Measurements from ENCODE around the gene PCCA.
"Not testable (repeated sequence)": the region's sequence is repeated elsewhere in the genome, so short reads cannot be mapped to it uniquely, and the experiment has no call there.

The PCCA gene

DNA sequence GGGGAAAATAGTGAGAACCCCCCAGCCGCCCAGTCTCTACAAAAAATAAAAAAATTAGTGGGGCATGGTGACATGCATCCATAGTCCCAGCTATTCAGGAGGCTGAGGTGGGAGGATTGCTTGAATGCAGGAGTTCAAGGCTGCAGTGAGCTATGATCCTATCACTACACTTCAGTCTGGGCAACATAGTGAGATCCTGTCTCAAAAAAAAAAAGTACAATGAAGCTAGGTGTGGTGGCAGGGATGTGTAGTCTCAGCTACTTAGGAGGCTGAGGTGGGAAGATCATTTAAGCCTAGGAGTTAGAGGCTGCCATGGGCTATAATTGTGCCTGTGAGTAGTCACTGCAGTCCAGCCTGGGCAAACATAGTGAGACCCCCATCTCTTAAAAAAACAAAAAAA lies 8.9 kb downstream of the PCCA start:
- no peak for DNase-seq

DNA sequence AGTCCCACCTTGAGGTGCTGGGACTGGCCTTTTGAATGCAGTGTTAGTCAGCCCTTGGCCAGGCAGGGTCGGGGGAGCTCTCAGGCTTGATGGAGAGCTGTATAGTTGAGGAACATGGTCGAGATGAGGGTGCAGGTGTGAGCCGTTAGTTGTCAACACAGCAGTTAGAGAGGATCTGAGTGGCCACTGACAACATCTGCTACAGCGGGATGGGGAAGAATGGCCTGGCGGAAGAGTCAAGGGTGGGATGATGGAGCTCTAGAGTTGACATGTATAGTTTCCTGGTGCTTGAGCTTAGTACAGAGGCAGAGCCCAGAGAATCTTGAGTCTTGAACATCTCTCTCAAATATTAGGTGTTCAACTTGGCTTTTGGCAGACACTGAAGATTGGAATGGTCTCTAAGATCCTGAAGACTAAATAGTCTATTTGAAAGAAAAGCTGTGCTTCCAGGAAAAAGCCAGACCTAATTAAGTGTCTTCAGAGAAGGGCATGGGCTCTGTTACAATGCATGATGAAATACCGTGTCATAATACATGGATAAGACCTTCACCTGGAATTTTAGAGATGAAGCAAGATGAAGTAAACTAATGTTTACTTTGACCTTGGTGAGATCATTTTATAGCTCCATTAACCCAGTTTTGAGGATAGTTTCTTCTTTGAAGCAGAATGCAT lies 9.7 kb downstream of the PCCA start:
- DNase-seq, result no peak

DNA sequence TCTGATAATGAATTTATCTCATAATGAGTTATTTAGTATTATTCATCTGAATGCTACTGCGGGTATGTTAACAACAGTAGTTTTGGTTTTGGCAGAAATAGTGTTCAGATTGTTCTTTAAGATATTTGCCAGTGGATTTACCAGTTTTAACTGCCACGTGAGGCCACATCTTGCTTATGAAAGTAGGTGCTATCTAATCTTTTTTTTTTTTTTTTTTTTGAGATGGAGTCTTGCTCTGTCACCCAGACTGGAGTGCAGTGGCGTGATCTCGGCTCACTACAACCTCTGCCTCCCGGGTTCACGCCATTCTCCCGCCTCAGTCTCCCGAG lies 10.2 kb downstream of the PCCA start:
- not testable (repeated sequence) for DNase-seq

DNA sequence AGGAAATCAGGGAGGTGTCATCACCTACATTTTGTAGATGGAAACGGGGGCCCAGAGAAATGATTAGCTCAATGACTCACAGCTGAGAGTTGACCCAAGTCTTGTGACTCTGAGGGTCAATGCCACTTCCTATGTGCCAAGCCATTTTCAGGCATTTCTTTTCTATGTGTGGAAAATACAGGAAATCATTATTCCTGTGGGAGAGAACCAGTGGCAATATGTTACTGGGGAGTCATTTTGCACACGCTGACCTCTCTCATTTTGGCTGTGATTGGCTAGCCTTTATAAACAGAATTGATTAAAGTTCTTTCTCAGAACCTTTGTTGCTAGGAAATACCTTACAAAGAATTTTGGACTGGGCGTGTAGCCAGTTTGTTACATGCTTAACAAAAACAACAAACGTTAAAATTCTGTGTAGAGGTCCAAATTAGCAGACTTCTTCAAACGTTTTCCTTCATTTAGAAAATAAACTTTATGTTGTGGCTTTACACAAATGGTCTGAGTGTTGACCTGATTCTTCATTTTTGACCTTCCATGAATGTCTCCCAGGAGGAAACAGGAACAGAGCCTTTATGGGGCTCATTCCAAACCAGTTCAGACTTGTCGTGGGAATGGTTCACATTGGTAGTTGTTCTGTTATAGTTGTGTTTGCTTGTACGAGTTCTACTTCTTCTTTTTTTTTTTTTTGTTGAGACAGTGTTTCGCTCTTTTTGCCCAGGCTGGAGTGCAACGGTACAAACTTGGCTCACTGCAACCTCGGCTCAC lies 11.4 kb downstream of the PCCA start:
- no peak for DNase-seq

DNA sequence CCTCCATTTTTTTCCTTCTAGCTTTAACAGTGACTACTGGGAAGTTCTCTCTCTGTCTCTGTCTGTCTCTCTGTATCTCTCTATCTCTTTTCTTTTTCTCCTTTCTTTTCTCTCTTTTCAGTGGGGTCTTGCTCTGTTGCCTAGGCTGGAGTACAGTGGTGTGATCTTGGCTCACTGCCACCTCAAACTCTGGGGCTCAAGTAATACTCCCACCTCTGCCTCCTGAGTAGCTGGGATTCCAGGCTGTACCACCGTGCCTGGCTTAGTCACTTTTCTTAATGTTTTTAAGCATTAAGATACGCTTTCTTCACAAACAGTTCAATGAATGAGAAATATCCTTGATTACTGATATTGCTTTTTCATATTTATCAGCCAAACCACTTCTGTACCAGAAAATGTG lies 13.1 kb downstream of the PCCA start:
- no peak for DNase-seq

DNA sequence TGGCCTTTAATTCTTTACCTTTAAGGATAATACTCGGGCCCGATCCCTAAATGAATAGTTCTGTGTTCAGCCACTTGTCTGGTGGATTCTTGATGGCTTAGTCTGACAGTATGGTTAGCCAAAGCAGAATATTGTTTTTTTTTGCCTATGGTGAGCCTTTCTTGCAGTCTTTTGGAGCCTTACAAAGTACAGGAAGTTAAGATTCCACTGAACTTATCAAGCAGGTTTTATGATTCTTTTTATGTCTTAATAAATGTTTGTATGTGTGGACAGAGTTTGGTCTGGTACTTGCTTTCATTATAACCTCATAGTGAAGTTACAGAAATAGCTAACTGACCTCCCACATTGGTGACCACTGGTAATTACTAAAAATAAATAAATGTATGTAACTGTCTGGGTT lies 17.1 kb downstream of the PCCA start:
- DNase-seq, result no peak

DNA sequence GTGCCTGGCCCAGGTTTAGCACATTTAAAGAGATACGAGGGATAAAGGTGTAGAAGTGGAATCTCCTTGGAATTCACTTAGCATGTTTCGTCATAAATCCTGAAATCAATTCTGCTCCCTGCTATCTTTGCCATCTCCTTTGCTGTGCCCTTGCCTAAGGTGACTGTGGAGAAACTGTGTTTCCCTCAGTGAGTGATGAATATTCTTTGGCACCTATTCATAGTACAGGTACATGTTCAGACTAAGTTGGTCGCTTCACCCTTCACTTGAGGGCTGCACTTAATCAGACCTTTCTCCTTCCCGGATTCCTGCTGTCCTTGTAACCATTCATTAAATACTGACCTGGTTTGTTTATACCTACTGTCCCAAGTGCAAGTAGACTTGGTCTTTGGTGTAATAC lies 17.8 kb downstream of the PCCA start:
- no peak for DNase-seq

DNA sequence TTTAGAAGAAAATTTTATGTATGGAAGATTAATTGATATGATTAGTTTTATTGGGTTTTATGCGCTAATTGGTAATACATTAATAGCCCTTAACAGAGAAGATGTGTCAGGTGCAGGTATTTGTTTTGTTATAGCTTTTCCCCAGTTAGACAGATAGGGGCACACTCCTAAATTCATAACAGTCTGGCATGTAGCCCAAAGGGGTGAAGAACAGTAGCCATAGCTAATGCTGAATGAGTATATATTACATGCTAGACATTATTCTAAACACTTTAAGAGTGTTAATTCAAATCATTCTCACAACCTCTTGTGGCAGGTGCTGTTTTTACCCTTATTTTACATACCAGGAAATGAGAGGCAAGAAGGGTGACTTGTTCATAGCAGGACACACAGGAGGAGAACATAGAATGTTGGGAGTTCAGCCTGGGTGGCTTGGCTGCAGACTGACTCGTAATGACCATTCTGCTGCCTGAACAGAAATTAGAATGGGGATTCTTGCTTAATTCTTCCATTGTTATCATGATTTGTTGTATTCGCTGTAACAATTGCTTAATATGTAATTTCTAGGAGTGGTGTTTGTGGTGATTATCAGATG lies 20.1 kb downstream of the PCCA start:
- DNase-seq, result no peak

DNA sequence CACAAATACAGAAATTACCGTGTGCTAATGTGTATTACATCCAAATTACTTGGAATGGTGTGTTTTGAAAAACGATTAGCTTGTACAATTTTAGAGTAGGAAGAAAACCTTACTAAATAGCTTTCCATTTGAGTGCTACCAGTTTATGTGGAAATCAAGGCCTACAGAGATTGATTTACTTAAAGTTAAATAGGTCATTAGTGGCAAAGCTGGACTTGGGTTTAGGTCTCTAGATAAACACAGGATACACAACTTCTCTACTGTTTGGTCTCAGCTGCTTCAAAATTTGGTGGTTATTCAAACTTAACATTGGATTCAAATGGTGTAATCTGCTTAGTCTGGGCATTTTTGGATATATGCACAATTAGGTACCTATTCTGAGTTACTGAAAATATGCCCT lies 21.4 kb downstream of the PCCA start:
- DNase-seq, result no peak

DNA sequence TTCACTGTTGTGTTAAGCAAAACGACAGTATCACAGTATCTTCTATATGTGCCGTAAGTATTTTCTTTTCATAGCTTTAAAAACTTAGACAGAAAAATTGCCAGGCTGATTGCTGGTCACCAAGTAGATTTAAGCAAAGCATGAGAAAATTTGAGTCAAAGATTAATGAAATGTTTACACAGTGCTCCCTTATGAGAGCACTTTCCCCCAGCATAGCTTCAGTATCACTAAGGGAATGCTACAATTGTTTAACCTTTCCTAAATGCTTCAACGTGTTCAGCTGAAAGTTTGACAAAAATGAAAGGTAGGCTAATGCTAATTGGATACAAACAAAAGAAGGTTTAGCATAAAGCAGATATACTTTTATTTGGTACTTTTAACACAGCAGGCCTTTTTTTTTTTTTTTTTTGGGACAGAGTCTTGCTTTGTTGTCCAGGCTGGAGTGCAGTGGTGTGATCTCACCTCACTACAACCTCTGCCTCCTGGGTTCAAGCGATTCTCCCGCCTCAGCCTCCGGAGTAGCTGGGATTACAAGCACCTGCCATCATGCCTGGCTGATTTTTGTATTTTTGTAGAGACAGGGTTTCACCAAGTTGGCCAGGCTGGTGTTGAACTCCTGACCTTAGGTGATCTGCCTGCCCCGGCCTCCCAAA lies 23.4 kb downstream of the PCCA start:
- no peak for DNase-seq

DNA sequence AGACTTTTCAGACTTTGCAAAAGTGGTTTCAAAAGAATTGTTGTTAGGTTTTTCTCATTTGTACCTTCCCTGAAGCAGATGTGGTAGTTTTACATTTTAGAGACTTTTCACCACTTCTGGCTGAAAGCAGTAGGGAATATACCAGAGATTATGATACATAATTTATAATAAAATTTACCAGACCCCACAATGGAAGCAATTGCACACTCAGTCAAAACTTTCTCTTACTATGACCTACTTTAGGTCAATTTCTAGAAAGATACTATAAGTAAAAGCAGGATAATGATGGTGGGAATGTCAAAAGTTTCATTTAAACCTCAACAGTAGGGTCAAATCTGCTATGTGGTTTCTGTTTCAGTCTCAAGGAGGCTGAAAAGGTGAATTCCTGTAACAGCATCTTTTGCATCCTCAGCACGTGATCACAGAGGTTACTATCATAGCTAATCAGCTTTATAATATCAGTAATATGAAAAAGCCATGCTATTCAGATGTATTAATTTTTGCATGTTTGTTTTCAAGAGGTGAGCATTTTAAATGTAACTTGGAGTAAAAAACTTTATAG lies 26.9 kb downstream of the PCCA start:
- DNase-seq, result no peak

DNA sequence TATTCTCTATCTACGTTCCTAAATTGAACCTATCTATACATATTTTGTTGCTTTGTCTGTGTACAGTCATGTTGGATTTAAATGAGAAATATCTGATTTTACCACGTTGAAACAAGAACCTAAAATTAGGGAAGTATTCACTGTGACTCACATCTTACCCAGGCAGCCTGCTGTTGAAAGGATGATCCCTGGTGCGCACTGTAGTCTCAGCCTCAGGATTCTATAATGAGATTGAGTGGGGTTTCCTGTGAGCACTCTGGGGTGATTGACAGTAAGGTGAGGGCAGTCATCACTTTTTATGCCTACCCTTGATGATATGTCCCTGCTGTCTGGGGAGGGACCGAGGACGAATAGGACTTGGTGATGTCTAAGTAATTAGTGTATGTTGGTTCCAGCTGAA lies 35.4 kb downstream of the PCCA start:
- DNase-seq, result no peak

DNA sequence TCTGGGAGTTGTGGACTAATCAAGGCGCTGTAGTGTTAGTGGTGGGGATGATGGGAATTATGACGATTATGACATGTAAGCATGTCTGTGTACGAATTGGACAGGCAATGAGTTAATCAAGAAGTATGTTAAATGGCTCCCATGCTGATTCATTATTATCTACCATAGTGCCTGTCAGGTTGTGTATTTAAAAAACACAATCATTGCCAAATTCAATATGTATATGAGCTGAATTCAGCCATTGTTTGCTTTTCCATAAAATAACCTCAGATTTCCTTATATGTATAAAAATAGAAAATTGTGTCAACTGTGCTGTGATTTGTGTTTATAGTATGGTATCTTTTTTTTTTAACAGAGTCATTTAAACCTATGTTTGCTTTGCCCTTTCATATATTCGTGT lies 37.1 kb downstream of the PCCA start:
- DNase-seq, result no peak

DNA sequence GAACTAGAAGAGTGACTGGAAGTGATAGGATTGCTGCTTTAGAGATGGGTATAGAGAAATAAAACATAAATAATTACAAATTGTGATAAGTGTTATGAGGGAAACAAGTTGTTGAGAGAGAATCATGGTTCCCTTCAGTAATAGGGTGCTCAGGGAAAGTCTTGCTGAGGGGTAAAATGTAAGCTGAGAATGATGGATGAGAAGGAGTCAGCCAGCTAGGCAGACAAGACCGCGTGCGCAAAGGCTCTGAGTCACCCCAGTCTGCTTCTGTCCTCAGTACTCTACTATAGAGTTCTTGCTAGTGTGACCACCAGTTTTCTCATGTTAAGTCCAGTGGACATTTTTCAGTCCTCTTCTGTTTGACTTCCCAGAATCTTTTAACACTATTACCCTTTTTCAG lies 39.5 kb downstream of the PCCA start:
- DNase-seq, result no peak

DNA sequence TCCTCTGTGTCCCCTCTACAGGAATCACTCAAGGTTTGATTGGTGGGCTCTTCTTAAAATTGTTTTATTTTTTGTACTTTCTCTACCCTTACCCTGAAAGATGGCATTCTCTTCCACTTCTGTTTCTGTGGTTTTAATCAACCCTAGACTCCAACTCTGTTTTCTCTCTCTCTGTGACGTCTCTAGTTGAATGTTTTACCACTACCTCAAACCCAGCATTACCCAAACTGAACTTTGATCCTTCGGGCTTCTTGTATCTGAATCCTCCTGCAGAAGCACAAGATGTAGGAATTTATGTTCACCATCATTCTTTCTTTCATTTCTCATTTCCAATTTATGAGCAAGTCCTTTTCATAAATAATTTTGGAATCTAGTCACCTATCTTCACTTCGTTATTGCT lies 39.9 kb downstream of the PCCA start:
- no peak for DNase-seq

DNA sequence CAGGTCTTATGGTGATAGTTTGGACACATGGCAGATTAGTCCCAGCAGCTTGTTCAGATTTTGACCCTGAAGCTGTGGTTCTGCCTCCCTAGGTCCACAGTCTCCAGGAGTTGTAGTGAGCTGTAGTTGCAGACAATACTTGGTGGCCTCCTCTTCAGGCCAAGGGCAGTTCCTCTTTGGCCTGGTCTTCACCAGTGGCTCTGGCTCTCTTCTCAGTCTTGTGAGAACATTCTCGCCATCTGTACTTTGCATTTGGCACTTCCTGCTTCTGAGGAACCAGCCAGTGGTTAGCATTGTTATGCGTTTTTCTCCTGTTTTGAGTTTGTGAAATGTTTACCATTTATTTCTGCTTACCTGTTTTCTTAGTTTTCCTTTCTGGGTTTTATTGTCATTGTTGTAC lies 40.7 kb downstream of the PCCA start:
- DNase-seq, result no peak

DNA sequence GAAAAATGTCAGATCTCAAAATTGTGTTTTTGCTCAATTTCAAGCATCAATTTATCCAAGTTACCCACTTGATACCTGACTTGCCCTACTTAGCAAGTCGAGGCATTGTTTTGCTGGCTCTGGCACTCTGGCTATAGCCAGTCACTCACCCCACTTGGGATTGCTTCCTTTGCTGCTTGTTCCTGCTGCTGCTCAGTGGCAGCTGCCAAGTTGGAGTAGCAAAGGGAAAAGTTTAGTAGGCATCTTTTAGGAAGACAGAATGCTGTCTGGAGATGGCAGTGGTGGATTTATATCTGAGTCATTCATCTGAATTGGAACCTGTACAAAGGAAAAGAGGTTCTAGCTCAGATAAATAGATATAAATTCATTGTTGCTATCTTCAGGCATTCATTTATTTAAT lies 41.2 kb downstream of the PCCA start:
- DNase-seq, result no peak

DNA sequence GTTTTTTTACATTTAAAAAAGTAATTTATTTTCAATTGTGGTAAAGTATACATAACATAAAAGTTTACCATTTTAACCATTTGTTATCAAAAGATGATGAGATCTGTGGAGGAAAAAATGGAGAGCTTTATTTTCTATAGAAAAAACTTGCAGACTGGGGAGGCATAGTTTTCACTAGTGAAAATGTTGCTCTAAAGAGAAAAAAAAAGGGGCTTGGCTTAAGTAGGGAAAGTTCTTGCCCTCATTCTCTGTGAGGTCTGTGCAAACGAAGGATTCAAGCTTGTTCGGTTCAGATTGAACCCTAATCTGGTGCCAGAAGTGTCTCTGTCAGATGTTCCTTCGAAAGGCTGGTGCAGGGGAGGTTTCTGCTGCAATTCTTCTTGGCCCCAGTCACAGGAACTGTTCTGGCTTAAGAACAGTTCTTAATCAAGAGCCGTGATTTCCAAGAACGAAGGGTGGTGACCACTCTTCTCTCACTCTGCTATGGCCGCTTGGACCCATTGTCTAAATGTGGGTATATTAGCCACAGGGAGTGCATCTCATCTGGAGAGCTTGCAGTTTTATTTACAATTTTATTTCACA lies 42.1 kb downstream of the PCCA start:
- DNase-seq, result no peak

DNA sequence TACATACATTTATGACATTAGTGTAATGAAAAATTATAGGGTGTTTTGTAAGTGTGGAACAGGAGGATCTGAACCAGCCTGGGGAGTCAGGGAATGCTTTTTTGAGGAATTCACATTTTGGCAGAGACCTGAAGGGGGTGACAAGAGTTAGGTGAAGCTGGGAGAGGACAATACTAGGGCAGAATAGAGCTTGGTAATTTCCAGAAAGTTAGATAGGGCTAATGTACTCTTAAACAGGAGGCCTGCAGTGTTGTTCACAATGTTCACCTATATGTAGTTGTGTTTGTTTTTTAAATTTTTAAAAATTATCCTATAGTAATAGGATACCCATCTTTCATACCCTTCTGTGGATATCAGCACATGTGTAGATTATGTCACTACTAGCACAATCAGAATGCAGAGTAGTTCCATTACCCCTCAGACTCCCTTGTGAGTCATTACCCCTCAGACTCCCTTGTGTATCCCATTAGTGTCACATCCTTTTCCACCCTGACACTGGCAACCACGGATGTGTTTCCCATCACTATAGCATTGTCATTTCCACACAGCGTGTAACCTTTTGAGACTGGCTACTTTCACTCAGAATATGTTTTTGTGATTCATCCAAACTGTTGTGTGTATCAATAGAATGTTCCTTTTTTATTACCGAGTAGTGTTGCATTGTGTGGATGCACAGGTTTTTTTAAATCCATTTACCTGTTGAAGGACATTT lies 43.1 kb downstream of the PCCA start:
- DNase-seq, result no peak

DNA sequence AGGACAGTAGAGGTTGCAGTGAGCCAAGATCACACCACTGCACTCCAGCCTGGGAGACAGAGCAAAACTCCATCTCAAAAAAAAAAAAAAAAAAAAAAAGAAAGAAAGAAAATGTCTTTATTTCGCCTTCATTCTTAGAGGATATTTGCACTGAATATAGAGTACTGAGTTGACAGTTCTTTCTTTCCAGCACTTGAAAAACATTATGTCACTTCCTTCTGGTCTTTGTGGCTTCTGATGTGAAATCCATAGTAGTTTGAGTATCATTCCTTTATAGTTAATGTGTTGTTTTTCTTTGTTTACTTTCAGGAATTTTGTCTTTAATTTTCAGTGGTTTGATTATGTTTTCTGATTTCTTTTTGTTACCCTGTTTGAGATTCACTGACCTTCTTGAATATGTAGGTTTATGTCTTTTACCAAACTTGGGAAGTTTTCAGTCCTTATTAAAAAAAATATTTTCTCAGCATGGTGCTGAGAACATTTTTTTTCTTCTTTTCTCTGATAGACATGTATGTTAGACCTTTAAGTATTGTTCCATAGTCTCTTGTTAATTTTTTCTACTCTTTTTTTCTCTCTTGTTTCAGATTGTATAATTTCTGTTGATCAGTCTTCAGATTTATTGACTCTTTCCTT lies 50.1 kb downstream of the PCCA start:
- no peak for DNase-seq

DNA sequence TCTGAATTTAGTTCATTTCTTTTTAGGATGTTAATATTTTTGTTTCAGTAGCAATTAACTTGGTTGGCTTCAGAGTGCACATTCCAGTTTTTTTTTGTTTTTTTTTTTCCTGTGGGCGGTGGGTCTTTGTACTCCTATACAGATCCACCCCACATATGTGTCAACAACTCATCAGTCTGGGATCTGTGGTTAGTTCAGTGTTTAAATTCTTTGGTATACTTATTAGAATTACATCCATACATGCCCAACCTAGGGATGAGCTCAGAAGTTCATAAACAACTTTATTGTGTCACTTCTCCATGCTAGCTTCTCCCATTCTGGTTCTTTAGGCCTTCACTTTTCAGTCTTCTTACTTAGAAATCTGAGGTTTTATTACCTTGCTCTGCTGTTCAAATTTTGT lies 50.9 kb downstream of the PCCA start:
- DNase-seq, result no peak

DNA sequence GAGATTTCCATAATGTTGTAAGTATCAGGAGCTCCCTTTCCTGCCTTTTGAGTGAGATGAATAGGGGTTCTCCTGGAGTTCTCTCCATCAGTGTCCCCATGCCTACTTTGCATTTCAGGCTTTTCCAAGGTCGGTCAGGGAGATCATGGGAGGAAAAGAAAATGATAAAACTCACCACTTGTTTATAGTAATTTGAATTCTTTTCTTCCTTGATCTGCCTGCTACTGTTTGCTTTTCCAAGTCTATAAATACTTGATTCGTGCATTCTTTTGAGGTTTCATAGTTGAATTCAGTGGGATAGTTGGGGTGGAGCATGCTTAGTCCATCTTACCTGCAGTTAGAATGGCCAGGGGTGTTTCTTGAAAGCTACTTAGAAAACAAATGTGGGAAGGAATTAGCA lies 51.5 kb downstream of the PCCA start:
- DNase-seq, result no peak

Measured in NCI-H1436 treated with DMSO at 0.1 percent for 48 hours (cell line).